Fibroblast of skin of back (primary cell): Measurements from ENCODE around the gene CA5B.
"Not testable (repeated sequence)": the region's sequence is repeated elsewhere in the genome, so short reads cannot be mapped to it uniquely, and the experiment has no call there.

Experiments used
- DNase-seq: peaks from one replicate; pipeline ENCODE4 v3.0.0-alpha.2; 2013

Gene CA5B

DNA sequence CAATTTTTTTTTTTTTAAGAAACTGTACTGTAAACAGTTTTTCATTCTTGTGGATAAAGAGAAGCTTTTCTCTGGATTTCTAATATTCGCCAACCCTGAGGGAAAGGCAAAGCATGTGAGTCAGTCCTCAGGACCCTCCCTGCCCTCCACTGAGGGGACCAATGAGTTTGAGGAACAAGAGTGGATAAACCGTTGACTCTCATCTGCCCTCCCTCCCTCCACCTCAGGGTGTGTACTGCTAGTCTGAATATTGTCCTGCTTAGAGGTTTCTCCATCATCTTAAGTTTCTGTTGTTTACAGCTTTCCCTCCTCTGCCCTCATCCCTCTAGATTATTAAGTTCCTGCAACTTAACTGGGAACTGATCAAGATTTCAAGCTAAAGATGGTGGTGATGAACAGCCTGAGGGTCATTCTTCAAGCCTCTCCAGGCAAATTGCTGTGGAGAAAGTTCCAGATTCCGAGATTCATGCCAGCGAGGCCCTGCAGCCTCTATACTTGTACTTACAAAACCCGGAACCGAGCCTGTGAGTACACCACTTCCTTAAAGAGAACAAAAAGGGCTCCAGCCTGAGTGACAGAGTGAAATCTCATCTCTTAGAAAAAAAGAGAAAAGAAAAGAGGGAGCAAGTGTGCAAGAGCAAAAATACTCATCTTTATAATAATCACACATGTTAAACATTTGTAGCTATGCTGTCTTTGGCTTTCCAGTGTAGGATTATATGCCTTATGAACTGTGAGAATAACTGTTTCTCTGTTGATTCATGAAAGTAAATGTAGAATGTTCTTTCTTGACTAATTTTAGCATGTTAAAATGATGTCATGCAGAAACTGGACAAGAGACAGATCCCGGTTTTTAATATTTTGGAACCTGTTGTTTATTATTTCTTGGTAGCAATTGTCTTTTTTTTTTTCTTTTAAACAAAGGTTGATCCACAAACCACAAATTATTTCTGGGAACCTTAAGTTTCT is 11.9 kb downstream of the CA5B start:
- DNase-seq, result no peak

DNA sequence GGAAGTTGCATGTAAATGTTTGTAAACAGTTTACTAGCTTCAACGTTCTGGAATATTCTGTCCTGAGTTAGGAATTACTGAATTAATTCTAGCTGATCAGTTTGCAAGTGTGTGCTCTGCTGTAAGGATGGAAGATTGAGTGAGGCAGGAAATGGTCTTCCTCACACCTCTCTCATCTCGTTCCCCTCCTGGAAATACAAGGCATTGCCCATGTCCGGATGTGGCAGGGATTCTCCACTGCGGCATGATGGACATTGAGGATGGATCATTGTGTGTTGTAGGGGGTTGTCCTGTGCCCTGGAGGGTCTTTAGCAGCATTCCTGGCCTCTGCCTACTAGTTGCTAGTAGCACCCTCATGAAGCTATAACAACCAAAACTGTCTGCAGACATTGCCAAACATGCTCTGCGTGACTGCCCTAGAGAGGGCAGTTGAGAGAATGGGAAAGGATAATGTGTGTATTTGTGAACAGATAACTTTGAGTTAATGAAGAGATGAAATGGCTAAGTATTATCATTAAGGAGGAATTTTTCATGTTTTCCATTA is 12.6 kb downstream of the CA5B start:
- DNase-seq, result no peak

DNA sequence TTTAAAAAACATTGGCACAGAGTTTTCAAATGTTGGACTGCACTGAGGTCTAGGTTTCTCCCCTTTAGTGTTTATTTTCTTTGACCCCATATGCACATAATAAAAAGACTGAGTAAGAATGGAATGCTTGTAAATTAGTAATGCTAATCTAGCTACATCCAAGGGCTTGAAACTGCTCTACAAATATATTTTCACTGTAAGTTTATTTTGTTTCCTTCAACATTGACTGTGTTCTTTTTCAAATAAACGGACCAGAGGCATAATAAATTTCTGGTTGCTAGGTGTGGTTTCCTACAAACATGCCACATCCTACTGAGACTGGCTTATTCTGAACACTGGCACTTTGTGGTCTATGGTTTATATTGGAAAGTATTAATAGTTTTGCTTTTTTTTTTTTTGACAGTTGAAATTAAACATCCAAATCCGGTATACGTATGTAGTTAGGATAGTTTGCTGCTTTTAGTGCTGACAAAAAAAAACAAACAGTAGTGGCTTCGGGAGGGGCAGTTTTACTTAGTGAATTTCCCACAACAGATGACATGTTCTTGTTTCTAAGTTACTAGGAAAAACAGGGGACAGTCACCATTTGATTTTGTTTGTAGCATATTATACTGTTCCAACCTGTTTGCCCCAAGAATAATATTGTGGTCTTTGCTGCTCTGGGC is 13.2 kb downstream of the CA5B start:
- DNase-seq, result peak; percentile 55

DNA sequence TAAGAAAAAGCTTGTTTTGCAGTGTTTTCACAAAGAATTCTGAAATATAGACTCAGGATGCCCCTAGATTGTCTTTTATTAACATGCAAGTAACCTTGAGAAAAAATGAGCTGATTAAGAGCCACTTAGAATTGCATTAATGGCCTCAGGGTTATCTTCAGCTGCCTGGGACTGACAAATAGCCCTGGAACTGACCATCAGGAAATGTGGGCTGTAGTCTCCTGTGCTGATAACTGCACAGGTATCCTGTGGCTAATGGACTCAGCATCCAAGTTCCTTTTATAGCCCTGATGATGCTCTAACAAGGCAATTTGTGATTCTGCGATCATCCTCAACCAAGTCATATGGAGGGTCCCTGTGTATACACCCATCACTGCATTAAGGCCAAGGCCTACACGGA is 17.0 kb downstream of the CA5B start:
- DNase-seq, result no peak

DNA sequence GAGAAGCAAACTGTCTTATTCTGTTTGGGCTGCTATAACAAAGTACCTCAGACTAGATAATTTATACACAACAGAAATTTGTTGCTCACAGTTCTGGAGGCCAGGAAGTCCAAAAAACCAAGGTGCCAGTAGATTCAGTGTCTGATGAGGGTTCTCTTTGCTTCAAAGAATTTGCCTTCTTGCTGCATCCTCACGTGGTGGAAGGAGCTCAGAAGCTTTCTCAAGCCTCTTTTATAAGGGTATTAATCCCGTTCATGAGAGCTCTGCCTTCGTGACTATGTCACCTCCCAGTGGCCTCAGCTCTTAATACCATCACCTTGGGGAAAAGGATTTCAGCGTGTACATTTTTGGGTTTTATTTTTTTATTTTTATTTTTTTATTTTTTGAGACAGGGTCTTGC is 20.1 kb downstream of the CA5B start:
- DNase-seq, result no peak

DNA sequence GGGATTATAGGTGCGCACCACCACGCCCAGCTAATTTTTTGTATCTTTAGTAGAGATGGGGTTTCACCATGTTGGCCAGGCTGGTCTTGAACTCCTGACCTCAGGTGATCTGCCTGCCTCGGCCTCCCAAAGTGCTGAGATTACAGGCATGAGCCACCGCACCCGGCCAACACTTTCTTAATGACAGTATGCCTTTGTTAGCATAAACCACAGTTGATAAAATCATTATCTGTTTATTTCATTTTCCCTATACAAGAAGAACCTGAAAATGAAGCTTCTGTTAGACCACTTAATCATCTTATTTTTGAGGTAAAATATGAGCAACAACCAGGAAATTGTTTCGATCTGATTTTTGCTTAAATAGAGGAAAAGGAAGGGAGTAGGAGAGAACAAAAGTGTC is 21.8 kb downstream of the CA5B start:
- not testable (repeated sequence) for DNase-seq

DNA sequence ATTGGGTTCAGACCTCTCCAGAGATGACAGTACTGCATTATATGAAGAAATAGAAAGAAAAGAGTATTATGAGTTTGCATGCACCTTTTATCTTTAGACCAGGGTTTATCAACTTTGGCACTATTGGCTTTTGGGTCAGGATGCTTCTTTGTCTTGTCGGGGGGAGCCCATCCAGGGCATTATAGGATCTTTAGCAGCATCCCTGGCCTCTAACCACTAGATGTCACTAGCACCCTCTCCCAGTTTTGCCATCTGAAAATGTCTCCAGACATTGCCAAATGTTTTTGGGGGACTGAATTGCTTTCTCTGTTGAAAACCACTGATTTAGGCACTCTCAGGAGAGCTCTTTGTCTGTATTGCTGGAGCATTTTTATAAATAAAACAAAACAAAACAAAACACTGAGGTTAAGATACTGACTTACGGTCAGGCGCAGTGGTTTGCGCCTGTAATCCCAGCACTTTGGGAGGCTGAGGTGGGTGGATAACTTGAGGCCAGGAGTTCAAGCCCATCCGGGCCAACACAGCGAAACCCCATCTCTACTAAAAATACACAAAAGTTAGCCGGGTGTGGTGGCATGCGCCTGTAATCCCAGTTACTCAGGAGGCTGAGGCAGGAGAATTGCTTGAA is 23.6 kb downstream of the CA5B start:
- DNase-seq, result peak; percentile 33

DNA sequence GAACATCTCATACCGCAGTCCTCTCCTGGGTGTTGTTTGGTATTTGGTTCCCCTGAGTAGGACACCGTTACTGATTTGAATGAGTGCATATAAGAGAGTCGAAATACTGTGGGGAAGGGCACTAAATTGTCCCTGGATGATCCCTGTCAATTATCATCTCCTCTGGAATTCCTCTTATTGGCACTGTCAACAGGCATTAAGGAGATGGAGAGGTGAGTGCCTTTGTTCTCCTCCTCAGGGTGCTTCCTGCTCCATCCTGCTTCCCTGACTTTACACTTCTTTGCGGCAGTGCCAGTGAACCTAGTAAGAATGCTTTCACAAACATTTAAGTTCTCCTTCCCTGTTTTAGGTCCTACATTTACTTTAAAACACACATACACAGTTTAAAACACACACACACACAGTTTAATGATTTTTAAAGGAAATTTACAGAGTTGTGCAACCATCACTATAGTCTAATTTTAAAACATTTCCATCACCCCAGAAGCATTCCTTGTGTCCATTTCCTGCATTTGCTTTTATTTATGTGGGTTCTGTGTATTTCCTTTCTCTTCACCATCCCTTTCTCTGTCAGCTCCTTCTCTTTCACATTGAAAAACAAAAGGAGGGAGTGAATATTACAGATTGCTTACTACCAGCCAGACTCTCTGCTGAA is 31.4 kb downstream of the CA5B start:
- no peak for DNase-seq

DNA sequence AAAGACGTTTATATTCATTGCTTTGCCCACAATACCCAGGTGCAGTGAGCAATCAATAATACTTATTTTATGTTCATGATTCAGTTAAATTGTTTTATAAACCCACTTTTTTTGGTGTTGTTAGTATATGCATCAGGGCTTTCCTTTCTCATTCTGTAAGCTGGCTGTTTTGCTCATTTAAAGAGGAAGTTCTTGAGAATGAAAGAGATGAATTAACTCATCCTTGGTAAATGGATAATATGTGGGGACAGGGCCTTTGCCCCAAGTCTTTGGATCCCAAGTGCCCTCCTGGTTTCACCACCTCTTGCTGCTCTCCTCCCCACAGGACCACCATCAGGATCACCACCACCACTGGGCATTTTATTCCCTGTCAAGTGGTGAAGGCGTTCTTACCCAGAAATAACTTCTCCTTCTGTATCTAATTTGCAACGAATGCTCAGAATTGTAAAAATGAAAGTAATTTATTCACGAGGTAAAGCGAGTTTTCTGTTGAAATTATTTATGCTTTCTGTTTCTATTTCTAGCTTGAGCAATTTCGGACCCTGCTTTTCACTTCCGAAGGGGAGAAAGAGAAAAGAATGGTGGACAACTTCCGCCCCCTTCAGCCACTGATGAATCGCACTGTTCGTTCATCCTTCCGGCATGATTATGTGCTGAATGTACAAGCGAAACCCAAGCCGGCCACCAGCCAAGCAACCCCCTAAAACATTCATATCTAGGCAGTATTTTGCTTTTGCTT is 44.1 kb downstream of the CA5B start:
- no peak for DNase-seq

DNA sequence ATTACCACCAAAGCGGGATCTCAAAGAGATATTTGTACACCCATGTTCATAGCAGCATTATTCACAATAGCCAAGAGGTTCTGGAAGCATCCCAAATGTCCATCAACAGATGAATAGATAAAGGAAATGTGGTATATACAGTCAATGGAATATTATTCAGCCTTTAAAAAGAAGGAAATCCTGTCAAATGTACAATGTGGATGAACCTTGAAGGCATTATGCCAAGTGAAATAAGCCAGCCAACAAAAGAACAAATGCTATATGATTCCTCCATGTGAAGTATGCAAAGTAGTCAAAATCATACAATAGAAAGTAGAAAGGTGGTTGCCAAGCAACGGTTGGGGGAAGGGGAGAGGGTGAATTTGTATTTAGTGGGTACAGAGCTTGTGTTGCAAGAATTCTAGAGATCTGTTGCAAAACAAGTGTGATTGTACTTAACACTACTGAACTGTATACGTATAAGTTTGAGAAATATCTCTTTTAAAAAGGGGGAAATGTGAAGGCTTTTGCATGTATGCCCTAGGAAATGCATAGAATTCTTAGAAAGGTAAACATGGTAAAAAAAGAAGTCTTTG is 47.2 kb downstream of the CA5B start:
- no peak for DNase-seq

DNA sequence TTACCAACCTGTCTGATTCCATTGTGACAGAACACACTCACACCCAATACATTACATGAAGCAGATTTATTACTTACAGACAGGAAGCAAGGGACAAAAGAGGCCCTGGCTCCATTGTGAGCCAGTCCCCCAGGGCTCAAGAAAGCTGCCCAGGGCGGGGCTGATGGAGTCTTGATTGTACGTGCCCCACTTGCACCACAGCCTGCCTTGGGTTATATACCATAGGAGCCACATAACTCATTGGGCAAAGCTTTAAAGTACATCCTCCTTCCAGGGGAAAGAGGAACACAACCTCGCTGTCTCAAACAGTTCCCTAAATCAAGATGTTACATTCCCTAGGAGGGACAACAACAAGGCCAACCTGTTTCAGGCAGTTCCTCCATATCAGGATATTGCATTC is 48.8 kb downstream of the CA5B start:
- DNase-seq, result no peak

DNA sequence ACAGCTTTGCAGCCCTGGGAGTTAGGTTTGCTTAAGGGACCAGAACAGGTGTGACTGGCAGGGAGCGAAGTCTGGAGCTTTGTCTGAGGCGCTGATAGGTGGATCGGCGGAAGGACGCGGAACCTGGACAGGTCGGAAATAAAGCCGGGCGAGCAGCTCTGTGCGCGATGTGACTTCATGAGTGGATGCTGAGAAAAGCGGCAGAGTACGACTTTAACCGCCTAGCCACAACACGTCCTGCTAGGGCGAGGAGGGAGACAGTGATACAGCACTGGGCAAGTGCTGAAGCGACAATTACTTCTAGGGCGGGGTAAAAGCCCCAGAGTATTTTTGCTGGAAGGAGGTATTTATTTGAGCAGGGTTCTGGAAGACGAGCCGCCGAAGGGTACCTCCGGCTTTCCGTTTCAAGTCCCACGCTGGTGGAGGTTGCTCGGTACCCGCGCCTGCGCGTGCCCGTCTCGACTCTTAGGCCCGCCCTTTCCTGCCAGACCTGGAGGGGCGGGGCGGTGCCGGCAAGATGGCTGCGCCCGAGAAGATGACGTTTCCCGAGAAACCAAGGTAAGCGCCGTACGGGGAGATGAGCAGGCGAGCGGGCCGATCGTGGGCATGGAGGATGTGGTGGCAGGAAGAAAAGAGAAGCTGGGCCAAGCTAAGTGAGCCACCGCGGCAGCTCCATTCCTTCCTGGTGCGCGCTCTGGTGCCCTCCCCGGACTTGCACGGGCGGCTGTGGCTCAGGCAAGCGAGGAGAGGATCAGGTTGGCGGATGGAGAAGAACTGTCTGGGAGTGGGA is 52.1 kb downstream of the CA5B start, which contains the start of gene ZRSR2:
TSS of gene ZRSR2 (plus strand) at position 506 of the 790 bp plus-strand sequence. CDS start at position 518, 12 bp downstream.
- DNase-seq, result peak; percentile 69

DNA sequence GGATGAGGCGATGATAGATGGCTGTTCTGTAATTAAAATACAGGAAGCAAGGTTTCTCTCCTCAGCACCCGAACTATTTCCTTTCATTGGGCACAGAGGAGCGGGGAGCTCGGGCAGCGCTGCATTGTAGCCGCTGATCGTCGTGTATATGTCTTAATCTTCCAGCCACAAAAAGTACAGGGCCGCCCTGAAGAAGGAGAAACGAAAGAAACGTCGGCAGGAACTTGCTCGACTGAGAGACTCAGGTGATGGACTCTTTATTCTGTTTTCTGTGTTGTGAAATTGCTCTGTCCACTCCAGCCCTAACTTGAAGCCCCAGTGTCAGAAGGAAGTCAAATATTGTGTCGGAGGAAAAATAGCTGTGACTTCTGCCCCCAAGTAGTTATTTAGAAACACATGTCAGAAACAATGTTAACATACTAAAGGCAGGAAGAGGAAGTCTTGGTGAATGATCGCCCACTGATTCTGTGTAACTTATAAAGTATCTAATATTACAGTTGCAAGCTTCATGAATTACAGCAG is 52.8 kb downstream of the CA5B start:
- peak; percentile 3 for DNase-seq

DNA sequence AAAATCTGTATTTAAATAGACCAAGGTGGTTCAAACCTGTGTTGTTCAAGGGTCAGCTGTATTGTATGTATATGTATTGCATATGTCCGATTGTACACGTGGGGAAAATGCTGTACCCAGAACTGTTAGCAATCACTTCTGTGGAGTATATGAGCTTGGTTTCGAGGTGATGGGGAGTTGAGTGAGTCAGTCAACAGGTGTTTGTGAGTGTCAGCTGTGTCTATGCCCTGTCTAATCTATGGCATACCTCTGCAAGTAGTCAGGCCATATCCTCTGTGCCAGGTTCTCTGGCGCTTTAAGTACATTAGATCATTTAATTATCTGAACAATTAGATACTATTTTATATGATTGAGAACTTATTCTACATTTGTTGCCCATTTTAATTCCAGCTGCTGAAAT is 59.6 kb downstream of the CA5B start:
- no peak for DNase-seq

DNA sequence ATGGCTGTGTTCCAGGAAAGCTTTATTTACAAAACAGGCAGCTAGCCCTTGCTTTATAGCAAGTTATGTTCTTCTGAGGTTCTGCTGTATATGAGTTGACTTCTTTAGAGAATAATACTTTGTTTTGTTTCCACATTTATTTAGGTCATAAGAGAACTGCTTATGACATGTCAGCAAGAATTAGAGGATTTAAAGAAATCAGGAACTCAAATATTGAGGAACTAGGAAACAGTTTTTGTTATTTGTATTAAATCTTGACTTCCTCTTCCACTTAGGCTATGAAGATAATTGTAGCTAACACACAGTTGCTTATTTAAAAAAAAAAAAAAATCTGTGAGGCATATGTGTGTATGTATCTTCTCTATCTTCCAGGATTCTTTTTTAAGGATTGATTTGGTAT is 66.5 kb downstream of the CA5B start:
- no peak for DNase-seq

DNA sequence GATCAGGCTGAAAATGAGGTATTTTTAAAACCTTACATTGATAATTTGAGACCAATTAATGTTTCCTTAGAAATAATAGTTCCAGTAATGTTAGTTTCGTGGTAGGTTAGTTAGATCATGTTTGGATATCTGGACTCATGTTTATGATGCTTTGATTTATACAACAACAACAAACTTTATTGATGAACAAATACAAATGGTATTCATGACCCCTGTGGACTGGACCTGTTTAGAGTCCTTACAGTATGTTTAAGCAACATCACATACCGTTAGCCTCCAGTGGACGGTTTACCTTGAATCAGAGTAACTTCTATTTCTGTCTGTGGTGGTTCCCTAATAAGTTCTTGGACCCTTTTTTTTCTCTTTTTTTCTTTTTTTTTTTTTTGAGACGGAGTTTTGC is 70.2 kb downstream of the CA5B start:
- no peak for DNase-seq

DNA sequence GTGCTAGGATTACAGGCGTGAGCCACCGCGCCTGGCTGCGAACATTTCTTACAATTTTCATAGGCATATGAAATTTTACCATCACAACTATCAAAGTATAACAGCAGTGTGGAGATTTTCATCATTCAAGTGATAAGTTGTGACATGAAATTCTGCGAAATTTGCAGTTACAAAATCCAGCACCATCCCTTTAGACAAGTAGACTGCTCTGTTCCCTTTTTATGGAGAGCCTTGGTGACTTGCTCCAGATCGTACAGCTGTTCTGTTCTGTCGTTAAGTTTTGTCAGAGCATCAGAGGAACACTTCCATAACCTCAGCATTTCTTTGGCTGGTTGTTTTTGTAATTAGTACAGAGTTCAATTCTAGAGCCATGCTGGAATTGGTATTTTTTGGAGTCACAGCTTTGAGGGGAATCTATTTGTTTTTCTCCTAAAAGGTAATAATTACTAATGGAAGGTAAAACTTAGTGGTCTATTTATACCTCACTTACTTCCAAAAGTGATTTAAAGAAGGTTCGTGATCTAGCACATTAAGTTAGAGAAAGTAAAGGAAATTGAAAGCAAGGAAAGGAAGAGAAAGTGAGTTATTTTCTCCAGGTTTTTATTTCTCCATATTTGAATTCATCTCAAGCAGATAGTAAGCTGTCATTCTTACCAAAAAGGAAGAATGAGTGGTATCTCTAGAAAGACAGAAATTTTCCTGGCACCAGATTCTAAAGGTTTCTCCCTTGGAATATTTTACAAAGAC is 74.3 kb downstream of the CA5B start:
- DNase-seq, result no peak

DNA sequence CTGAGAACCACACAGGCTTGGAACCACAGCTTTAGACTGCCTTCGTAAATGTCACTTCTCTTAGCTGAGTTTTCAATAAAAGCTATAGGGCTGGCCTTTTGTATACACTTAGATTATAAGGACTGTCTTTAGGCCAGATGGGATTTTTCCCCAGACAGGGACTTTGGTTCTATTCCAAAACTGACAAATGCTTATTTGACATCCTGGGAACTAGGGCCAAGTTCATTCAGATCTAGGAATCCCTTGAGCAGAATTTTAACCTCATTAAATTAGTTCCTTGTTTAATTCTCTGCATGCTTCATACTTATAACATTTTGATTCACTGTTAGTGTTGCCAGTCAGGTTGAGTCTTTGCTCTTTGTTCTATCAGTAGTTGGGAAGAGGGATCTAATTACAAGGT is 75.3 kb downstream of the CA5B start:
- no peak for DNase-seq

DNA sequence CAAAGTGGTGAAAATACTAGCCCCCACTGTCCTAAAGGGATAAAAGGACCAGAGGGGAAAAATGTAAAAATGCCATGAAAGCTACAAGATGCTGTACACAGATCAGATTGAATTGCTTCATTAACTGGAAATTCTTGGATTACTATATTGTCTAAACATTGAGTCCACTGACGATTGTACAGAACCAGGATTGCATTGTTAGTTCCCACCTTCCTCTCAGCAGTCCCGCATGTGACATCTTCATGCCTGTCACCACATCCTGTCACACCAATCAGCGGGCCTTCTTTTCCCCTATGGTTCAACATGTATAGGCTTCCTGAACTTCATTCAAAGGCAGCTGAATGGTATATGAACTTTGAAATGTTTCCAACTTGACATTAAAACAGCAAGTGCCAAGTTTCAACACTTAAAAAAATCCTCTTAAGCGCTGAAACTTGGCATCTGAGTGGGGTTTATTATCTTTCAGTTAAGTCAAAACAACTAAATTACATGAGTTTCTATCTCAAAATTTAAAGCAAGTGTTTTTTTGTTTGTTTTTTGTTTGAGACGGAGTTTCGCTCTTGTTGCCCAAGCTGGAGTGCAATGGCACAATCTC is 76.8 kb downstream of the CA5B start:
- no peak for DNase-seq
